NCI-H2196 treated with DMSO at 0.1 percent for 48 hours (cell line): ENCODE measurements around the gene SLC5A12.

Experiments
- DNase-seq: peaks from one replicate; lab custom pipeline; 2025; ENCODE audit not compliant: unreplicated experiment; lab: John Stamatoyannopoulos, UW

Gene SLC5A12, protein sequence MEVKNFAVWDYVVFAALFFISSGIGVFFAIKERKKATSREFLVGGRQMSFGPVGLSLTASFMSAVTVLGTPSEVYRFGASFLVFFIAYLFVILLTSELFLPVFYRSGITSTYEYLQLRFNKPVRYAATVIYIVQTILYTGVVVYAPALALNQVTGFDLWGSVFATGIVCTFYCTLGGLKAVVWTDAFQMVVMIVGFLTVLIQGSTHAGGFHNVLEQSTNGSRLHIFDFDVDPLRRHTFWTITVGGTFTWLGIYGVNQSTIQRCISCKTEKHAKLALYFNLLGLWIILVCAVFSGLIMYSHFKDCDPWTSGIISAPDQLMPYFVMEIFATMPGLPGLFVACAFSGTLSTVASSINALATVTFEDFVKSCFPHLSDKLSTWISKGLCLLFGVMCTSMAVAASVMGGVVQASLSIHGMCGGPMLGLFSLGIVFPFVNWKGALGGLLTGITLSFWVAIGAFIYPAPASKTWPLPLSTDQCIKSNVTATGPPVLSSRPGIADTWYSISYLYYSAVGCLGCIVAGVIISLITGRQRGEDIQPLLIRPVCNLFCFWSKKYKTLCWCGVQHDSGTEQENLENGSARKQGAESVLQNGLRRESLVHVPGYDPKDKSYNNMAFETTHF

DNA sequence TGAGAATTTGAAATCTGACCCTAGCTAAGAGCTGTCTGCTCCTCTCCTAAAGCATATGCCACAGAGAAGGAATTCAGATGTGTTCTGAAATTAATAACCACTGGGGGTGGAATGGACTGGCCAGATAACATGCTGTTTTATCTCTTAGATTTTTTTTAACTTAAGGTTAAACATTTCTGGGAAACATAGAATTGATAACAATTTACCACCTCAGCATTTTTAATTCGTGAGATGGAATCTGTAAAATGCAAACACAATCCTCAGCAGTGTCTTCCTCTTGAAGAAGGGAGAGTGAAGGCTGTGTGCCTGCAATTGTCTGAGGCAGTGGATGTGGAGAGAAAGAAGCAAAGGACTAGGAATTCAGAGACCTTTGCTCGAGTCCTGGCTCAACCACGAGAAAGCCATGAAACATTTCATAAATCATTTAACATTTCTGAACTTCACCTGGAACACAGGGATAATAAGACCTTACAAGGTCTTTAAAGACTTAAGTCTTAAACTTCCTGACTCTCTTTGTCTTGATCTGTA, at the start of gene SLC5A12:
Gene SLC5A12, minus strand, starts transcription at position 113 of the 528 bp plus-strand sequence. CDS start 346 bp downstream, outside the sequence.
- DNase-seq, result no peak

DNA sequence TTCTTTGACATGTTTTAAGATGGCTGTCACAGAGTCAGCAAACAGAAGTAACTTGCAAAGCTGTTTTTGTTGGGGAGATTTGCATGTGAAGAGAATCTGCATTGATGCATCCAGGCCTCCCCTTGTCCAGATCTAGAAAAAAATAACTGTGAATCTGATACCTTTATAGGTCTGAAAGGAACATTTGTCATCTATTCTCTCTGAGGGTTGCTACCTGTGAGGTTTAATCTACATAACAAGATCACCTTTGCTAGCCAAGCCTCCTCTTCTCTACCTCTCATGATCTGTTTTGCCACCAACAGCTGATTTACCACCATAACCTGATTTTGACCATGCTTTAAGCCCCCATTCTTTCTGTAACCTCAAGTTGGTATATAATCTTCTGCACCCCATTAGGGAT, 47.2 kb upstream of the SLC5A12 start:
- DNase-seq, result no peak

DNA sequence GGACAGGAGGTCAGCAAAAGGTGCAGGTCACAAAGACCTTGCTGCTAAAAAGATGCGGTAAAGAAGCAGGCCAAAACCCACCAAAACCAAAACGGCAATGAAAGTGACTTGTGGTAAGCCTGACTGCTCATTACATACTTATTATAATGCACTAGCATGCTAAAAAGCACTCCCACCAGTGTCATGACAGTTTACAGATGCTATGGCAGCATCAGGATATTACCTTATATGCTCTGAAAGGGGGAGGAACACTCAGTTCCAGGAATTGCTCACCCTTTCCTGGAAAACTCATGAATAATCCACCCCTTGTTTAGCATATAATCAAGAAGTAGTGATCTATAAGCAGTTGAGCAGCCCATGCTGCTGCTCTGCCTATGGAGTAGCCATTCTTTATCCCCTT, 45.2 kb upstream of the SLC5A12 start:
- no peak for DNase-seq

DNA sequence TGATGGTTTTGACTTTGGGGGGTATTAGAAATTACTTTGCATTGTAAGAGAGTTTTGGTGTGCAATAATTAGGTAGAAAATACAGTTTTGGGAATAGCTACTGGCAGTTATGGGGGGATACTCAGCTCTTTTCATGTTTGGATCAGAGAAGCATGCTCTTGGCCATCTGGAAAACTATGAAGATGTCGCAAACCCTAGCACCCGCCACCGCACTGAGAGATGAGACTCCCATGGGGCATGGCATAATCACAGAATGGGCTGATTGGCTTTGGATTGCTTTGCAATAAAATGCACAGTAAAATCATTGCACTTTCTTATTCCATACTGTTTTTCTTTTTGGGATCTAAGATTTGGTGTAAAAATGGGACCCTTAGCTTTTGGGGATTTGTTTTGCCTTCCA, 43.5 kb upstream of the SLC5A12 start:
- no peak for DNase-seq

DNA sequence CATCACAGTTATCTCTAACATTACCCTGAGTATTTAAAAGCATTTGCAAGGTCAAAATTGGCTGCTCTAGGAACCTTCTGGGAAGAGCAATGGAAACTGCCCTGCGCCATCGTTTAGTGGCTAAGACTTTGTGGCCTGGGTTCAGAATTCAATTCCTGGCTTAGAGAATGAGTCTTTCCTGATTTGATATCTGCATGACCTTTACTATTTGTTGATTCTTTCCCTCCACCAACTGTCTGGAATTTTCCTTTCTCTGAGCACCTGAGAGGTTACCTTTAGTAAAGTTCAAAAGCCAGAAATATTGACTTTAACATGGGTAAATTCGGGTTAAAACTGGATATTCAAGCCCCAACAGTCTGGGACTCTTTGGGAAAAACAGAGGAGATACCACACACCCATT, 43.0 kb upstream of the SLC5A12 start:
- DNase-seq, result no peak

DNA sequence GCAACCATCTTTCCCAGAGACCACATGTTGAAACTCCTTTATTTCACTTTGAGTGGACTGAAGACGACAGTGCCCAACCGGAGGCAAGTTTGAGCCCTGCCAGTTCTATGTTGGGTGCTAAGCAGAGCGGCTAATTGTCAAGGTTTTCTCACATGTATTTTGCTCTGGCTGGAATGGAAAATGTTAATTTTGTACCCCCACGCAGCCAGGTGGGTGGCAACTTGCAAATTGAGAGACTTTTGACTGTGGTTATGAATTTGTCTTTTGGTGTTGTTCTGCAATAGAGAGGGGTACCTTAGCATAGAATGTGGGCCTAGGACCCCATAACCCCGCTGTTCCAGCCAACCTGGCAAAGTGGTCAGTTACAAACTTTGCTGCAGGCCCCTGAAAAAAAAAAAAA, 42.5 kb upstream of the SLC5A12 start:
- no peak for DNase-seq

DNA sequence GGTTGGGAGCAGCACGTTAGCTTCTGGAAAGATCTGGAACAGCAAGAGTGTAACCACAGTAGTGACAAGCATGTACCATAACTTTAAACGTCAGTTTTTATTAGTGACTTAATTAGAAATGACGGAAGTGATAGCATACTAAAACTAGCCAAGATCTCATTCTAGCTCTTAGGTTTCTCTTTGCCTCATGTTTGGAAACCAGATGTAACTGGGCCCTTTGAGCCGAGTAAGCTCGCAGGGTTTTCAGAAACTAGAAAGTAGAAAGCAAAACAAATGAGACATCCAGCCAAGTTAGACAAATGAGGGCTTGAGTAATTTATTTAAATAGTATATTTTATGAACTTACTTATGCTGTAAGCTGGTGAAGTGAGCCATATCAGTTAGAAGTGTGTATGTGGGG, 40.2 kb upstream of the SLC5A12 start:
- no peak for DNase-seq

DNA sequence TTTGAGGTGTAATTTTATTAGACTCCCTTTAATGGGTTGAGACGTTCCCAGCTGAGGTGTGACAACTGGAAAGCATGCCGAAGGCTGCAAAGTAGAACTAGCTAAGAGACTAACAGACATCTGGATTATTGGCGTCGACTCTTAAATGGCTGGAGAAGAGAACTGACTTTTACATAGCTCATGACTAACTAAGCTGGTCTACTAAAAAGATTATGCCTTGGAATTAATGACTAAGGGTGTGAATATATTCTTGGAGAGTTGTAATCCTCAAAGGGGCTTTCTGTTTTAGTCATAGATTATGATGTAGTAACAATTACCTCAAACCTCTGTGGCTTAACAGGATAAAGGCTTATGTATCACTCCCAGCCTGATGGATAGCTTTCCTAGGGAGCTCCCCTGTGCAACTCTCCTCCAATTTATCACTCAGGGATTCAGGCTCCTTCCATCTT, 39.5 kb upstream of the SLC5A12 start:
- DNase-seq, result no peak

DNA sequence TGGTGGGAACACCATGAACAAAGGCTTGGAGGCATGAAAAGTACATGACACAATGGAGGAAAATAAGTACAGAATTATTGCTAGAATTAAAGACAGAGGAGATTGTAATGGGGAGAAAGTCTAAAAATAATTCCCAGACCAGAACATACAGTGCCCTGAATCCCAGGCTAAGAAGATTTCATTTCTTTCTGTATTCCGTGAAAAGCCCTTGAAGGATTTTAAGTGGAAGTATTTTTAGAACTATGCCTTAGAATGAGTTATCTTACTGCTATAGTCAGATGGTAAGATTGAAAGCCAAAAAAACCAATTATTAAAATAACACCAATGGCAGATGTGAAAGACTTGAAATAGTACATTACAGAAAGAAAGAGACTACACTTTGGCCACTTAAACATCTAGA, 36.1 kb upstream of the SLC5A12 start:
- DNase-seq, result no peak

DNA sequence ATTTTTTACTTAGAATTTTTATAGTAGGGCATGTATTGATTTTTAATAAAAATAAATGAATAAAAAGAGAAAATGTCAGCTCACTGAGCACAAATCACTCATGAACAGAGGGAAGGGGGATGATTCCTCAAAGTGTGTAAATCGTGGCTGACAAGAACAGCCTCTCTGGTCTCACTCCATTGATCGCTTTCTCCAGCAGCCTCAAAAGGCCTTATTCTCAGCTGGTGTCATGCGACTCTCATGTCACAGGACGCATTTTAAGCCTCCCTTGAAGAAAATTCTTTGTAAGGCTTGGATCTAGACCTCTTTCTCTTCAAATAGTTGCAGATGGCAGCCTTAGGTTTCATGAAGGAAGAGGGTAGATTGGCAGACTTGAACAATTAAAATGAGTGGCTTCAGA, 33.9 kb upstream of the SLC5A12 start:
- no peak for DNase-seq

DNA sequence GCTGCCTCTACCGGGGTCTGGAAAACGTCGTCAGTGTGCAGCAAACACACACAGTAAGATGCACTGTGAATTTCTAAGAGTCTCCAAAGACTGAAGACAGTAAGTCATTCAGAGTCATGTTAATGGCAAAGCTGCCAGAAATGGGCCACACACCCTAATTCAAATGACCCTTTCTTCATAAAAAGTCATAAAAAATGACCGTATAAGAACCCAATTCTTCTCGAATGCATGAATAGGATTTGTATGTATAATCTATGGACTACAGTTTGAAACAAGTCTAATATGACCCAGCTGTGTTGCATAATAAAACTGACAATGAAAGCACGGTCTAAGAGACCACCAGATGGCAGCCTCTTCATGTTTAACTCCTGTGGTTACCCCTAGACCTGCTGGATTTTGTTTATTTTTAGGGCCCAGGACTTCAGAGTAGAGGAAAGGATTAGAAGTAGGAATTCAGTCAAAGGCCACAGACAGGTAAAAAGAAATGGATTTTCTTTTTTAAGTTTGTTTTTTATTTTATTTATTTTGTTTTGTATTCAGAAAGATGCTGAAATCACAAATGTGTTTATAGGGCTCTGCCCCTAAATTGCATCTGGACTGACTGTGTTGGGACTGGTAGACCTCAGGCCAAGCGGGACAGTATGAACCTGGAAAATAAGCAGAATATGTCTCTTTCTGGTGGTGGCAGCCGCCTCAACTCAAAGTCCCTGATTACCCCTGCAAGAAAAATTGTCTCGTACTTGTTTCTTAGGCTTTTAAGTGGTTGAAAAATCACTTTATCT, 32.1 kb upstream of the SLC5A12 start:
- DNase-seq, result peak; percentile 12

DNA sequence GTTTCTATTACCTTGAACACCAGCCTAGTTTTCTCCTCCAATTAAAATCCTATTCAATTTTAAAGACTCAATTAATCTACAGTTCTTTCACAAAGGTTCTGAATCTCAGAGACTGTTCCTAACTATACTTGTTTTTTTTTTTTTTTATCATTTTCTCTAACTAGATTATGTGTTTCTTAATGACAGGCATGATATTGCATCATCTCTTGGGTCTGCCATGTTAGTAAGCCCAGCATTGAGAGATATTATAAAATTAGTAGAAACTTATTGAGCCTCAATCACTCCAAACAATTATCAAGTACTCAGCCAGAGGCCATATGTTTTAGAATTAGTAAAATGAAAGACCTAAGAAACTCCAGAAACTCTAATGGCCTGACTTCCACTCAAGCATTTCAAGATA, 28.1 kb upstream of the SLC5A12 start:
- no peak for DNase-seq

DNA sequence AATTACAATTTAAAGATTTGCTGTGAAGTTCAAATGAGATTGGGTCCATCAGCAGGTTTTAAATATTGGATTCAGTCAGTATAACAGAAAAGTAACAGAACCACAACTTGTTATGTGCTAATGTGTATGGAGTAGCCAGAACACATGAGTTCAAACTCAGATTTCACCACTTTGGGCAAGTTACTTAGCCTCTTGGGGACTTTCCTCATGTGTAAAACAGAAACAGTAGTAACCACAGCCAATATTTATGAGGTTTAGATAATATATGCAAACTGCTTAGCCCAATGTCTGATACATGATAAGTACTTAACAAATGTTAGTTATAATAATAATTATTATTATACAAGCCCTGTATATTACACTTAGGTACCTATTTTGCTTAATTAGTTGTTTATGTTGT, 21.8 kb upstream of the SLC5A12 start:
- DNase-seq, result no peak

DNA sequence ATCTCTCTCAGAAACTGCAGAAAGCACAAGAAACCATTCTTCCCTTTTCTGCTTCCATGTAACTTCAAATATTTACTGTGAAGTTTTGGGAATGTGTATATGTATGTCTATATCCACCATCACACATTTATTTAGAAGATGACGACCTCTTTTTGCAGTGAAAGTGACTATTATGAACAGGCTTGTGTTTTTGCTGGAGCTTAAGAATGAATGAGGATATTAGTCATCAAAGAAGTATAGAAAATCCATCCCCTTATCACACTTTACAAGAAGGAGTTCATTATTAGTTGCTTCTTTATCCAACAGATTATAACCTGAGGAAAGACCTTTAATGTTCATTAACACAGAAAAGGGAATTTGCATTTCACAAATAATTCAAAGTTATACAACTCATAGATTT, 21.1 kb upstream of the SLC5A12 start:
- no peak for DNase-seq

DNA sequence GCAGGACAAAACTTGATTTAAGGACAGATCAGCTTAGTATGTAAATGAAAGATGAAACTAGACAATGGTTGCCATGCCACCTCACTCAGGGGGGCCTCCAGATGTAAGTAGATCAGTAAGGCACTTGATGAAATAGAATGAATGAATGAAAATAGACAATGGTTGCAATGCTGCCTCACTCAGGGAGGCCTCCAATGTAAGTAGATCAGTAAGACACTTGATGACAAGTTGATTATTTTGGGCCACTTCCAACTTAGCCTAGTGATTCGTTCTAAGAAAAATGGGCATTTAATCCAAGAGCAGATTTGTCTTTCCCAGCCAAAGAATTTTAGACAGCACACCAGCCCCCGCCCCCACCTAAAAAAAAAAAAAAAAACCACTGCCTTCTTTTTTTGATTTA, 19.2 kb upstream of the SLC5A12 start:
- DNase-seq, result no peak

DNA sequence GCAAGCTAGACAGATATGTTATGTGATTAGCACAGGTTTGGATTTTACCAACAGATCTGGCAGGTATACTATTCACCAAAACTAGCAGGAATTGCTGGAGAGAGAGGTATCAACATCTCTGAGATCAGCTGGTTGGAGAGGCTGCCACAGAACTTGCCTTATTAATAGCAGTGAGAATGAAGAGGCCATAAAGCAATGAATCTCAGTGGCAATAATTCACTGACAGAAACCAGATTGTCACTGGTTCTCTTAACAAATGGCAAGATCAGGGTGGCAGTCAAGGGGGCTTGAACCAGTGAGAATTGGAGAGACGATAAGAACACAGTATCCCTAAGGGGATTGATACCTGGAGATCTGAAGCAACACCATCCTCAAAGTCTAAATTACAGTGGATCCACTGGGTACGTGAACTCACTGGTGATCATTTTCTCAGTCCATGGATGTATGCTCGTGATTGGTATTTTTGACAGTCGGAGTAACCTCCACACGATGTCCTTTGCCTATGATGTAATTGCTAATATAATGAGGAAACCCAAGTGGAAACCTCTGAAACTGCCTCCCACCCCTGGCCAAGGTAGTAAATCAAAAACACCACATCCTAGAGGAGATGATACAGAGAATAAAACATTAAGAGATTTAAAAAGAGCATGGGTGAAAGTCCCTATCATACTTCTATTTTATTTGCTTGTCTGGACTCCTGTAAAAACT, 17.7 kb upstream of the SLC5A12 start:
- DNase-seq, result no peak

DNA sequence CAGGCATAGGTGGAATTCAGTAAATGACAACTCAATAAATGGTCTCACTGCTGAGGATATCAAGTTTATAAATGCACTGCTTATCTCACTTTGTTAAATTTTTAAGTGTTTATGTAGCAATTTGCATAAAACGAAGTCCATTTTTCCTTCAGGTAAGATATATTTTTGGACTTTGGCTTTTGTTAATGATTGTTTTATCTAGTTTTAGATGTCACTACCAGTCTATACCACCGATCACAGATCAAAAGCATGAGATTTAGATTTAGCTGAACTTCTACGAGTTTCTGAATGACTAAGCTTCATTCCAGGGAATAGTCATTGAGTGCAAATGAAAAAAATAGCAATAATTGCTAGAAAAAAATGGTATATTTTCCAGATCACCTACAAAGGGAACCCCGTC, 12.8 kb upstream of the SLC5A12 start:
- DNase-seq, result no peak

DNA sequence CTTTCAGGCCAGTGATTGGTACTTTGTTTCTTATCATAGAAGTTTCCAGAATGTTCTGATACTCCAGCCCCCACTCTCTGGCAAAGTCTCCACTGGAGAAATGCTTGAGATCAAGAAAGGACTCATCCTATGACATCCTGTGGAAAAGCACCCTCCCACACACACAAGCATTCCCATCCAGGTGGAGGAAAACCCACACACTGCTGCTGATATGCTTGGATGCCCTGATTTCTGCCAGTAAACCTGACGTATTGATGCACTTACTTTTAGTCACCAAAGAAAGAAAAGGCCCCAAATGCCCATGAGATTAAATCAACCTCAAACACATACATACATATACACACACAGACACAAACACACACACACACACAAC, 9.2 kb upstream of the SLC5A12 start:
- no peak for DNase-seq

DNA sequence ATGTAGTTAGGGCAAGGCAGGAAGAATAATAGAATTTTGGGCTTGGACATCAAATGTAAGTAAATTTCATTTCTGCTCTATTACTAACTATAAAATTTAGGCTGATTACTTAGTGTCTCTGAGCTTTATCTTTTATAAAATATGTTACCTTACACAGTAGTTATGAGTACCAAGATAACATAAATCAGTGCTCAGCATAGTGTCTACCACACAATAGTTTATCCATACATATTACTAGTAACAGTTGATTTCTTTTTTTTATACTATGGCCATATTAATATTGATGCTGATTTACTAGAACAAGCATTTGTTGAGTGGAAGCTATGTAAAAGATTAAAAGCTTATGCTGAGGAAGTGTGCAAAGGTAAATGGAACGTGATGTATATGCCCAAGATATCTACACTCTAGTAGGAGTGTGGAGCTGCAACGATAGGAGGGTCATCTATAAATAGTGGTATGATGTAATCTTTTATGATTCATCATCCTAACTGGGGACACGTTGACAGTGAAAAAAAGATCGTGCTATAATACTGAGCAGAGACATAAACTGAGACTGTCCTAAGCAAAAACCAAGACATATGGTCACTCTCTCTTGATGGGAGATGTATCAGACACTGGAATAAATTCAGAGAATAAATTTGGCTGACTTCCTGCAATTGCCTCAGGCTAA, 8.7 kb upstream of the SLC5A12 start:
- no peak for DNase-seq

DNA sequence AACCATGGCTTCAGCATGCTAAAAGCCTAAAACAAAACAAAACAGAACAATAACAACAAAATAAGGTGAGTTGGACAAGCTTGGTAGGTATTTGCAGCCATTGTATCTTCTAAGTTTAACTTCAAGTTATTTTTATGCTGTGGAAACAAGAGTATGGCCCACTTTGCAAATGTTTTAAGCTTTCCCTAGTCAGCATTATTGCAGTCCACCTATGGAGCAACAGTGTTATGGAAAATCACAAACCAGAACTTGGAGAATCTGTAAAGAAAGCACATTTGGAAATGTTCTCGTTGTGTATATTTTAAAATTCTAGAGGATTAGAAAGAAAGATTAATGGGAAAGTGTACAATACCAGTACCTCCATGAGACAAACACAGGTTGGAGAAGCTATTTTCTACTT, 7.4 kb upstream of the SLC5A12 start:
- no peak for DNase-seq

DNA sequence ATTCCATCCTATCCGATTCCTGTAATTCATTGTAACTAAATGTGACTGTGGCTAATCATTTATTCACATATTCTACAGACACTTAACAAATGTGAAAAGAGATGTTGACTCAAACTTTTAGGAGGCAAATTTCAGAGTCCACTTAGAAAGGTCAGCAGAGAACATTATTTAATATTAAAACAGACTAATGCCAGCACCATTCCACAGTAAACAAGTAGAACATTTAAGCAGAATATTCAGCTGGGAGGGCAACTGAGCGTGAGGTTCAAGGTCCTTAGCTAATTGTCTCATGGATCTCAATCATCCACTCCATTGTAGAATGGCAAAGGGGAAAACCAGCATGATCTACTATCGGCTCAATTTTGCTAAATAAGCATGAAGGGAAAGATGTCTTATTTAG, 5.1 kb upstream of the SLC5A12 start:
- DNase-seq, result no peak
